ENCODE data around the gene SLC10A6. TPM values are rescaled to one million over a fixed set of nuclear protein-coding genes. Genes with fewer than 3 reads are reported as not detected.

Gene SLC10A6
- total RNA-seq, 1 experiment from 2014 or later: not detected

DNA sequence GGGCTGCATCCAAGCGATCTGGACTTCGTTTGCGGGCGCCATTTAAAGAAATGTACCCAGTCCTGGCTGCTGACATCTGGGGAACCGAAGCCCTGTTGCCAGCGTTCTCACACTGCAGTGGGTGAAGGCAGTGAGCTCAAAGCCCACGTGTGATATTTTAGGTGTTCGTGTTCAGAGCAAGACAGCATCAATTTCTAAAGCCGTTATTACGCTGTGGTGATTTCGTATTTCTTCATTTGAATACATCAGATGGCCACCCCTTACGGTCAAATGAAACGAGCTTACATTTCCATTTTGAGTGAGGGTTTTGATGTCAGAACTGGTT, 43.4 kb upstream of the SLC10A6 start:
- Histone ChIP-seq H3K27me3 (ENCODE audit: control insufficient read depth, insufficient read depth, low read length) (no peaks in the 10 kb centered on the region), H3K9me3 (ENCODE audit: control insufficient read depth, insufficient read depth, low read depth, low read length) (no peaks in the 10 kb centered on the region), H3K27ac (ENCODE audit: low read length) (peak overlapping the region; percentile 51), H3K4me3 (ENCODE audit: low read depth in 2 of 2, low read length in 2 of 2) (peak overlapping the region; percentile 64 to 66), H3K4me1 (ENCODE audit: control insufficient read depth, insufficient read depth, low read length) (peaks cover 2% of the 10 kb centered on the region; the same call in 1 of the 2 replicates), H3K36me3 (ENCODE audit: control insufficient read depth, insufficient read depth, low read length) (no peaks in the 10 kb centered on the region)
- in situ Hi-C loops (cut with HindIII; ENCODE audit: low pct_unique_long_range_greater_than_20kb, low sequenced_read_pairs) (no loop called here), intact Hi-C loops (cut with micrococcal nuclease; ENCODE audit: unreplicated experiment) (no loop called here)
- TF ChIP-seq, protein P1, sequence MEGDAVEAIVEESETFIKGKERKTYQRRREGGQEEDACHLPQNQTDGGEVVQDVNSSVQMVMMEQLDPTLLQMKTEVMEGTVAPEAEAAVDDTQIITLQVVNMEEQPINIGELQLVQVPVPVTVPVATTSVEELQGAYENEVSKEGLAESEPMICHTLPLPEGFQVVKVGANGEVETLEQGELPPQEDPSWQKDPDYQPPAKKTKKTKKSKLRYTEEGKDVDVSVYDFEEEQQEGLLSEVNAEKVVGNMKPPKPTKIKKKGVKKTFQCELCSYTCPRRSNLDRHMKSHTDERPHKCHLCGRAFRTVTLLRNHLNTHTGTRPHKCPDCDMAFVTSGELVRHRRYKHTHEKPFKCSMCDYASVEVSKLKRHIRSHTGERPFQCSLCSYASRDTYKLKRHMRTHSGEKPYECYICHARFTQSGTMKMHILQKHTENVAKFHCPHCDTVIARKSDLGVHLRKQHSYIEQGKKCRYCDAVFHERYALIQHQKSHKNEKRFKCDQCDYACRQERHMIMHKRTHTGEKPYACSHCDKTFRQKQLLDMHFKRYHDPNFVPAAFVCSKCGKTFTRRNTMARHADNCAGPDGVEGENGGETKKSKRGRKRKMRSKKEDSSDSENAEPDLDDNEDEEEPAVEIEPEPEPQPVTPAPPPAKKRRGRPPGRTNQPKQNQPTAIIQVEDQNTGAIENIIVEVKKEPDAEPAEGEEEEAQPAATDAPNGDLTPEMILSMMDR (IDR thresholded peaks at IDR 0.05): no peak
- no peak for TF ChIP-seq TCF7L2 (IDR thresholded peaks at IDR 0.05; ENCODE audit: low read depth, low read length)
- TF ChIP-seq POLR2AphosphoS5 (IDR thresholded peaks at IDR 0.05; ENCODE audit: low read depth, low read length): no peak
- no peak for TF ChIP-seq SIN3A (IDR thresholded peaks at IDR 0.05; ENCODE audit: borderline replicate concordance, insufficient read depth, low read depth, low read length)
- TF ChIP-seq, protein P2, sequence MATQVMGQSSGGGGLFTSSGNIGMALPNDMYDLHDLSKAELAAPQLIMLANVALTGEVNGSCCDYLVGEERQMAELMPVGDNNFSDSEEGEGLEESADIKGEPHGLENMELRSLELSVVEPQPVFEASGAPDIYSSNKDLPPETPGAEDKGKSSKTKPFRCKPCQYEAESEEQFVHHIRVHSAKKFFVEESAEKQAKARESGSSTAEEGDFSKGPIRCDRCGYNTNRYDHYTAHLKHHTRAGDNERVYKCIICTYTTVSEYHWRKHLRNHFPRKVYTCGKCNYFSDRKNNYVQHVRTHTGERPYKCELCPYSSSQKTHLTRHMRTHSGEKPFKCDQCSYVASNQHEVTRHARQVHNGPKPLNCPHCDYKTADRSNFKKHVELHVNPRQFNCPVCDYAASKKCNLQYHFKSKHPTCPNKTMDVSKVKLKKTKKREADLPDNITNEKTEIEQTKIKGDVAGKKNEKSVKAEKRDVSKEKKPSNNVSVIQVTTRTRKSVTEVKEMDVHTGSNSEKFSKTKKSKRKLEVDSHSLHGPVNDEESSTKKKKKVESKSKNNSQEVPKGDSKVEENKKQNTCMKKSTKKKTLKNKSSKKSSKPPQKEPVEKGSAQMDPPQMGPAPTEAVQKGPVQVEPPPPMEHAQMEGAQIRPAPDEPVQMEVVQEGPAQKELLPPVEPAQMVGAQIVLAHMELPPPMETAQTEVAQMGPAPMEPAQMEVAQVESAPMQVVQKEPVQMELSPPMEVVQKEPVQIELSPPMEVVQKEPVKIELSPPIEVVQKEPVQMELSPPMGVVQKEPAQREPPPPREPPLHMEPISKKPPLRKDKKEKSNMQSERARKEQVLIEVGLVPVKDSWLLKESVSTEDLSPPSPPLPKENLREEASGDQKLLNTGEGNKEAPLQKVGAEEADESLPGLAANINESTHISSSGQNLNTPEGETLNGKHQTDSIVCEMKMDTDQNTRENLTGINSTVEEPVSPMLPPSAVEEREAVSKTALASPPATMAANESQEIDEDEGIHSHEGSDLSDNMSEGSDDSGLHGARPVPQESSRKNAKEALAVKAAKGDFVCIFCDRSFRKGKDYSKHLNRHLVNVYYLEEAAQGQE (IDR thresholded peaks at IDR 0.05; ENCODE audit: insufficient read depth in 1 of 2, low read depth in 2 of 2, low read length in 1 of 2): no peak
- ChIA-PET POLR2A (no interaction called here), CTCF (no interaction called here)
- ATAC-seq (no peak), DNase-seq (ENCODE audit: low read depth, low spot score) (no peak)
- BruUV-seq (replicated peaks): no TSS peak

DNA sequence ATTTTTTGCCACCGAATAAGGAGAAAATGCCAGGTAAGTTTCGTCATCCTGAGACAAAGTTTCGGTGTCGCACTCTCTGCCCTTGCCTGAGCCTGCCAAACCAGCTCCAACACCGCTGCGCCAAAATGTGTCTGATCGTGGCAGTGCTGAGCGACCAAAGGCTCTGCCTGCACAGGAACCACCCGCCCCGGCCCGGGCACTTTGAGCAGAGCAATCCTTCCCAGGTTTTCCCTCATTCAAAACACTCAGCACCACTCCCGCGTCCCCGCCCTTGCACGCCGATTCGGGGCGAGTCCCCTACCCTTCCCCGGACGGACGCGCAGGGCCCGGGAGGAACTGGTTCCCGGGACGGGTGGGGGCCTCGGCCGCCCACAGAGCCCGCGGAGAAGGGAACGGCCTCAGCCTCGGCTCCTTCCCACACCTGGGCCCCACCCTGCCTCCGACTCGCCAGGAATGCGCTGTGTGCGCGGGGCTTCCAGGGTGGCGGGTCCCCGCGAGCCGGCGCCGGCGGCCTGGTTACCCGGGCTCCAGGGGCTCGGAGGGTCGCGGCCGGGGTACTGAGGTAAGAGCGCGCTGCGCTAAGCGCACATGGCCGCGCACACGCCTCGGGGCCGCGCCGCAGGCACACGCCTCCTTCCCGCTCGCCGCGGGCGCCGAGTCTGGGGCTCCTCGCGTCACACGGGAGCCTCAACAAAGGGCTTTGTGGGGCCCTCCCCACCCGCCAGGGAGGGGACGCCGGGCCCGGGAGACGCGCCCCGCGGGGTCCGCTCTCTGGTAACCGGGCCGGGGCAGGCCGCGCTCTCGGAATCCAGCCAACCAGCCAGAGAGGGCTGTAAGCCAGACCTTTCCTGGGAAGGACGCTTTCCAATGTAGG, 42.8 kb upstream of the SLC10A6 start, which contains the start of gene C4orf36:
Gene C4orf36, minus strand, starts transcription at position 661 of the 874 bp plus-strand sequence. CDS start 902 bp downstream, outside the sequence.
- Histone ChIP-seq H3K4me3 (ENCODE audit: low read depth in 2 of 2, low read length in 2 of 2) (peak within 1 kb of the TSS; percentile 64 to 66), H3K27ac (ENCODE audit: low read length) (peak within 1 kb of the TSS; percentile 51), H3K36me3 (ENCODE audit: control insufficient read depth, insufficient read depth, low read length) (no peaks in the 10 kb centered on the region), H3K9me3 (ENCODE audit: control insufficient read depth, insufficient read depth, low read depth, low read length) (no peaks in the 10 kb centered on the region), H3K27me3 (ENCODE audit: control insufficient read depth, insufficient read depth, low read length) (no peaks in the 10 kb centered on the region), H3K4me1 (ENCODE audit: control insufficient read depth, insufficient read depth, low read length) (peaks cover 2% of the 10 kb centered on the region; the same call in 1 of the 2 replicates)
- peak; percentile 90 for ATAC-seq
- ChIA-PET POLR2A (no interaction called here), CTCF (no interaction called here)
- BruUV-seq (replicated peaks): no TSS peak
- TF ChIP-seq POLR2AphosphoS5 (IDR thresholded peaks at IDR 0.05; ENCODE audit: low read depth, low read length): no peak
- TF ChIP-seq TCF7L2 (IDR thresholded peaks at IDR 0.05; ENCODE audit: low read depth, low read length): no peak
- TF ChIP-seq SIN3A (IDR thresholded peaks at IDR 0.05; ENCODE audit: borderline replicate concordance, insufficient read depth, low read depth, low read length): no peak
- TF ChIP-seq, protein P2 (IDR thresholded peaks at IDR 0.05; ENCODE audit: insufficient read depth in 1 of 2, low read depth in 2 of 2, low read length in 1 of 2): no peak
- TF ChIP-seq, protein P1 (IDR thresholded peaks at IDR 0.05): no peak
- no peak for DNase-seq (ENCODE audit: low read depth, low spot score)
- intact Hi-C loops (cut with micrococcal nuclease; ENCODE audit: unreplicated experiment) (no loop called here), in situ Hi-C loops (cut with HindIII; ENCODE audit: low pct_unique_long_range_greater_than_20kb, low sequenced_read_pairs) (no loop called here)
